ENCODE results near the gene AADAT.
"Not testable (repeated sequence)": the region's sequence is repeated elsewhere in the genome, so short reads cannot be mapped to it uniquely, and the experiment has no call there.

AADAT gene

GRCh38 chr4:170111546-170111945 is 21.8 kb upstream of the AADAT start:
- POLR2A ChIA-PET = no interaction called here
- no peak for DNase-seq (ENCODE audit: extremely low spot score)
- CTCF ChIA-PET = no interaction called here
- TF ChIP-seq ARNT (IDR thresholded peaks at IDR 0.05) (no peak), ELF4 (IDR thresholded peaks at IDR 0.05) (no peak), SUZ12 (IDR thresholded peaks at IDR 0.05) (no peak), LEF1 (IDR thresholded peaks at IDR 0.05; ENCODE audit: borderline replicate concordance) (no peak), FOXK2 (IDR thresholded peaks at IDR 0.05) (no peak), SP1 (IDR thresholded peaks at IDR 0.05) (no peak), TARDBP (IDR thresholded peaks at IDR 0.05) (no peak), BHLHE40 (IDR thresholded peaks at IDR 0.05; ENCODE audit: borderline replicate concordance) (no peak), CTBP1 (IDR thresholded peaks at IDR 0.05; ENCODE audit: borderline replicate concordance) (no peak), FOXM1 (IDR thresholded peaks at IDR 0.05; ENCODE audit: borderline replicate concordance) (no peak), NFRKB (IDR thresholded peaks at IDR 0.05) (no peak), HDGF (IDR thresholded peaks at IDR 0.05; ENCODE audit: borderline replicate concordance) (no peak), L3MBTL2 (conservative IDR thresholded peaks at IDR 0.05) (no peak), FOXA1 (IDR thresholded peaks at IDR 0.05) (no peak), ZNF384 (IDR thresholded peaks at IDR 0.05) (no peak), PKNOX1 (IDR thresholded peaks at IDR 0.05) (no peak)

GRCh38 chr4:170111085-170111484 is 21.3 kb upstream of the AADAT start:
- TF ChIP-seq ARNT (IDR thresholded peaks at IDR 0.05) (no peak), FOXK2 (IDR thresholded peaks at IDR 0.05) (no peak), FOXA1 (IDR thresholded peaks at IDR 0.05) (no peak), HDGF (IDR thresholded peaks at IDR 0.05; ENCODE audit: borderline replicate concordance) (no peak), LEF1 (IDR thresholded peaks at IDR 0.05; ENCODE audit: borderline replicate concordance) (no peak), CTBP1 (IDR thresholded peaks at IDR 0.05; ENCODE audit: borderline replicate concordance) (no peak), ZNF384 (IDR thresholded peaks at IDR 0.05) (no peak)
- ChIA-PET POLR2A (no interaction called here), CTCF (interaction anchor here (0.6 kb wide), 1 partner anchor 1077 kb away, joined by 3 read pairs; no protein-coding TSS in a partner anchor)
- DNase-seq (ENCODE audit: extremely low spot score) = no peak

GRCh38 chr4:170110285-170110672 is 20.5 kb upstream of the AADAT start:
- no peak for DNase-seq (ENCODE audit: extremely low spot score)
- TF ChIP-seq BHLHE40 (IDR thresholded peaks at IDR 0.05; ENCODE audit: borderline replicate concordance) = no peak
- TF ChIP-seq ARNT (IDR thresholded peaks at IDR 0.05) = no peak
- TF ChIP-seq SP1 (IDR thresholded peaks at IDR 0.05) = no peak
- POLR2A ChIA-PET = no interaction called here
- CTCF ChIA-PET = interaction anchor here (0.6 kb wide), 1 partner anchor 1076 kb away, joined by 3 read pairs; no protein-coding TSS in a partner anchor

GRCh38 chr4:170109586-170110284 is 20.0 kb upstream of the AADAT start:
- CTCF ChIA-PET = no interaction called here
- POLR2A ChIA-PET = no interaction called here
- TF ChIP-seq NFRKB (IDR thresholded peaks at IDR 0.05) (no peak), L3MBTL2 (conservative IDR thresholded peaks at IDR 0.05) (no peak), TARDBP (IDR thresholded peaks at IDR 0.05) (no peak), ELF4 (IDR thresholded peaks at IDR 0.05) (no peak), FOXM1 (IDR thresholded peaks at IDR 0.05; ENCODE audit: borderline replicate concordance) (no peak), FOXA1 (IDR thresholded peaks at IDR 0.05) (no peak), LEF1 (IDR thresholded peaks at IDR 0.05; ENCODE audit: borderline replicate concordance) (no peak), ARNT (IDR thresholded peaks at IDR 0.05) (no peak), FOXK2 (IDR thresholded peaks at IDR 0.05) (no peak), SP1 (IDR thresholded peaks at IDR 0.05) (no peak), HDGF (IDR thresholded peaks at IDR 0.05; ENCODE audit: borderline replicate concordance) (no peak)
- DNase-seq (ENCODE audit: extremely low spot score) = no peak

GRCh38 chr4:170106900-170107299 is 17.1 kb upstream of the AADAT start:
- no peak for DNase-seq (ENCODE audit: extremely low spot score)
- ChIA-PET POLR2A (interaction anchor here (1.0 kb wide), 1 partner anchor 349 kb away, joined by 3 read pairs; the partner anchor contains the start of gene HPF1), CTCF (no interaction called here)
- TF ChIP-seq BHLHE40 (IDR thresholded peaks at IDR 0.05; ENCODE audit: borderline replicate concordance) = no peak
- no peak for TF ChIP-seq ELF4 (IDR thresholded peaks at IDR 0.05)
- TF ChIP-seq SUZ12 (IDR thresholded peaks at IDR 0.05) = no peak
- TF ChIP-seq ARNT (IDR thresholded peaks at IDR 0.05) = no peak
- TF ChIP-seq ZNF384 (IDR thresholded peaks at IDR 0.05) = no peak
- TF ChIP-seq PKNOX1 (IDR thresholded peaks at IDR 0.05) = no peak
- no peak for TF ChIP-seq HDGF (IDR thresholded peaks at IDR 0.05; ENCODE audit: borderline replicate concordance)
- TF ChIP-seq L3MBTL2 (conservative IDR thresholded peaks at IDR 0.05) = no peak
- no peak for TF ChIP-seq FOXM1 (IDR thresholded peaks at IDR 0.05; ENCODE audit: borderline replicate concordance)

- CTCF ChIA-PET = no interaction called here
- TF ChIP-seq BHLHE40 (IDR thresholded peaks at IDR 0.05; ENCODE audit: borderline replicate concordance) = no peak
- TF ChIP-seq LEF1 (IDR thresholded peaks at IDR 0.05; ENCODE audit: borderline replicate concordance) = no peak
- TF ChIP-seq PKNOX1 (IDR thresholded peaks at IDR 0.05) = no peak
- TF ChIP-seq TARDBP (IDR thresholded peaks at IDR 0.05) = no peak
- TF ChIP-seq FOXA1 (IDR thresholded peaks at IDR 0.05) = no peak
- no peak for TF ChIP-seq HDGF (IDR thresholded peaks at IDR 0.05; ENCODE audit: borderline replicate concordance)
- TF ChIP-seq ELF4 (IDR thresholded peaks at IDR 0.05) = no peak
- TF ChIP-seq SP1 (IDR thresholded peaks at IDR 0.05) = no peak
- TF ChIP-seq CTBP1 (IDR thresholded peaks at IDR 0.05; ENCODE audit: borderline replicate concordance) = no peak
- no peak for DNase-seq (ENCODE audit: extremely low spot score)
- POLR2A ChIA-PET = interaction anchor here (0.6 kb wide), 1 partner anchor 13 kb away, joined by 3 read pairs; no protein-coding TSS in a partner anchor
Measured at GRCh38 chr4:170102426-170102825, 12.7 kb upstream of the AADAT start.

GRCh38 chr4:170098171-170098570 is 8.4 kb upstream of the AADAT start:
- DNase-seq (ENCODE audit: extremely low spot score); CTCF ChIA-PET; POLR2A ChIA-PET: not testable (repeated sequence)

Measured in HEK293T (cell line).